Activated CD8-positive, alpha-beta memory T cell treated with anti-CD3 and anti-CD28 coated beads, Interleukin-2, amount 50 U/mL, for 1 hour (primary cell): ENCODE measurements around the gene NLGN1.

ENCODE experiments used
- DNase-seq: peaks from one replicate; pipeline ENCODE4 v3.0.0-alpha.2; 2020; ENCODE audit errors: extremely low read depth

NLGN1 gene

GRCh38 chr3:173843060-173843459 is 445.5 kb downstream of the NLGN1 start:
- no peak for DNase-seq

- no peak for DNase-seq
Measured at GRCh38 chr3:173846584-173846983, 449.0 kb downstream of the NLGN1 start.

- no peak for DNase-seq
Measured at GRCh38 chr3:173849489-173849888, 451.9 kb downstream of the NLGN1 start.

GRCh38 chr3:173857154-173857553 is 459.6 kb downstream of the NLGN1 start:
- DNase-seq: no peak

- DNase-seq: no peak
Measured at GRCh38 chr3:173862701-173863100, 465.2 kb downstream of the NLGN1 start.

- DNase-seq: no peak
Measured at GRCh38 chr3:173863551-173863950, 466.0 kb downstream of the NLGN1 start.

- DNase-seq: no peak
Measured at GRCh38 chr3:173865900-173866498, 468.5 kb downstream of the NLGN1 start.

GRCh38 chr3:173869766-173870165 is 472.2 kb downstream of the NLGN1 start:
- DNase-seq: no peak

GRCh38 chr3:173870976-173871375 is 473.4 kb downstream of the NLGN1 start:
- DNase-seq: no peak

GRCh38 chr3:173875790-173876189 is 478.2 kb downstream of the NLGN1 start:
- DNase-seq: no peak

- DNase-seq: no peak
Measured at GRCh38 chr3:173876476-173876875, 478.9 kb downstream of the NLGN1 start.

- DNase-seq: no peak
Measured at GRCh38 chr3:173887888-173888287, 490.3 kb downstream of the NLGN1 start.

- no peak for DNase-seq
Measured at GRCh38 chr3:173889596-173889995, 492.1 kb downstream of the NLGN1 start.

- no peak for DNase-seq
Measured at GRCh38 chr3:173890091-173890490, 492.5 kb downstream of the NLGN1 start.

GRCh38 chr3:173891272-173892100 is 493.9 kb downstream of the NLGN1 start:
- no peak for DNase-seq

GRCh38 chr3:173892547-173892946 is 495.0 kb downstream of the NLGN1 start:
- no peak for DNase-seq

- DNase-seq: no peak
Measured at GRCh38 chr3:173893066-173893465, 495.5 kb downstream of the NLGN1 start.

GRCh38 chr3:173893835-173894234 is 496.3 kb downstream of the NLGN1 start:
- DNase-seq: no peak

GRCh38 chr3:173897631-173898030 is 500.1 kb downstream of the NLGN1 start:
- no peak for DNase-seq

- no peak for DNase-seq
Measured at GRCh38 chr3:173901649-173902048, 504.1 kb downstream of the NLGN1 start.

- no peak for DNase-seq
Measured at GRCh38 chr3:173902401-173902800, 504.9 kb downstream of the NLGN1 start.

- no peak for DNase-seq
Measured at GRCh38 chr3:173902871-173903270, 505.3 kb downstream of the NLGN1 start.

GRCh38 chr3:173905381-173905780 is 507.8 kb downstream of the NLGN1 start:
- no peak for DNase-seq
